HCT116 (cell line): ENCODE data around the gene ELMOD3. TPM values are rescaled to one million over a fixed set of nuclear protein-coding genes. Genes with fewer than 3 reads are reported as not detected.

ENCODE experiments used
- ATAC-seq: fragments of 200-7000 bp; cut with Tn5 transposase; 2 replicates; pipeline ENCODE4 v1.9.1; 2020; ENCODE audit warnings: mild to moderate bottlenecking, moderate library complexity
- BruUV-seq: library from RNA; stranded (reverse); fragments of 400-500 nt; replicated peaks from 2 replicates; lab custom pipeline; 2021; lab: Mats Ljungman, UMichigan
- CTCF ChIA-PET: fragments of 300-600 bp; sonication (Branson Sonifier 250); formaldehyde crosslinking; loops from one replicate; lab custom pipeline; 2021; ENCODE audit warnings: antibody characterized with exemption; lab: Charles Lee
- POLR2A ChIA-PET: fragments of 300-600, 350-600 bp; sonication (Branson Sonifier 250); formaldehyde crosslinking; loops from one replicate; lab custom pipeline; 2021; ENCODE audit warnings: antibody characterized with exemption; lab: Charles Lee
- RAD21 ChIA-PET, 2 experiments: fragments of 300-600 bp; sonication (Branson Sonifier 250); formaldehyde crosslinking; loops; one replicate each; lab custom pipeline; 2023; ENCODE audit warnings: low total read pairs in 2 of 2; ENCODE audit not compliant: uncharacterized antibody in 2 of 2, unreplicated experiment in 2 of 2, low non-redundant PET in 1 of 2; lab: Charles Lee
- DNase-seq: peaks from one replicate; pipeline ENCODE4 v3.0.0-alpha.2; 2010; ENCODE audit warnings: low read depth, low spot score
- H2AFZ ChIP-seq: fragments of 200-600 bp; shearing (Covaris generic), sonication (generic); 2 replicates; pipeline ENCODE4 v1.6.1; 2017; ENCODE audit warnings: low read depth, mixed run types, mixed read lengths, antibody characterized with exemption, low read length; ENCODE audit not compliant: poor library complexity, severe bottlenecking
- H3K27ac ChIP-seq: 2 replicates; pipeline ENCODE4 v1.5.1; 2012; ENCODE audit warnings: low read depth, low read length
- H3K27me3 ChIP-seq: fragments of 200-600 bp; sonication (generic); 2 replicates; pipeline ENCODE4 v1.6.1; 2016; ENCODE audit warnings: mixed run types, low read length, mixed read lengths; ENCODE audit not compliant: insufficient read depth
- H3K36me3 ChIP-seq, 2 experiments: fragments of 200-500 bp in 1 of 2; fragments of 200-600 bp in 1 of 2; sonication (Bioruptor generic) in 1 of 2; sonication (generic) in 1 of 2; 2 replicates each; pipeline versions ENCODE4 v1.5.1 to v1.6.1; 2014 to 2016; ENCODE audit warnings: low read length in 2 of 2, inconsistent platforms in 1 of 2, mixed read lengths in 1 of 2, mixed run types in 1 of 2; ENCODE audit not compliant: insufficient read depth in 2 of 2, control insufficient read depth in 1 of 2
- H3K4me1 ChIP-seq, 2 experiments: fragments of 200-600 bp in 1 of 2; sonication (generic) in 1 of 2; 2 replicates each; pipeline versions ENCODE4 v1.5.1 to v1.6.1; 2012 to 2017; ENCODE audit warnings: low read length in 2 of 2, inconsistent platforms in 1 of 2, mild to moderate bottlenecking in 1 of 2, mixed read lengths in 1 of 2, mixed run types in 1 of 2, moderate library complexity in 1 of 2; ENCODE audit not compliant: insufficient read depth in 2 of 2, control insufficient read depth in 1 of 2
- H3K4me2 ChIP-seq: fragments of 200-600 bp; sonication (generic); 2 replicates; pipeline ENCODE4 v1.6.1; 2017; ENCODE audit warnings: mixed run types, low read length, mixed read lengths
- H3K4me3 ChIP-seq, 2 experiments: fragments of 200-600 bp in 1 of 2; sonication (generic) in 1 of 2; replicated peaks in 1 of 2; 2 replicates each; pipeline ENCODE4 v1.5.1; 2011 to 2016; ENCODE audit warnings: low read length in 2 of 2, control low read depth in 1 of 2, low read depth in 1 of 2, mild to moderate bottlenecking in 1 of 2, mixed read lengths in 1 of 2, mixed run types in 1 of 2
- H3K79me2 ChIP-seq: fragments of 200-600 bp; sonication (generic); 2 replicates; pipeline ENCODE4 v1.6.1; 2017; ENCODE audit warnings: mild to moderate bottlenecking, mixed run types, low read length, moderate library complexity, mixed read lengths; ENCODE audit not compliant: insufficient read depth
- H3K9ac ChIP-seq: fragments of 200-600 bp; sonication (generic); 2 replicates; pipeline ENCODE4 v1.6.1; 2016; ENCODE audit warnings: low read length, mixed read lengths
- H3K9me2 ChIP-seq: fragments of 200-600 bp; sonication (generic), shearing (Covaris generic); 2 replicates; pipeline ENCODE4 v1.6.1; 2017; ENCODE audit warnings: mixed run types, mild to moderate bottlenecking, moderate library complexity; ENCODE audit not compliant: insufficient read depth
- H3K9me3 ChIP-seq, 2 experiments: fragments of 200-500 bp in 1 of 2; fragments of 200-600 bp in 1 of 2; sonication (Bioruptor generic) in 1 of 2; sonication (generic) in 1 of 2; 2 replicates each; pipeline ENCODE4 v1.6.1; 2014 to 2017; ENCODE audit warnings: low read length in 2 of 2, mixed read lengths in 2 of 2, inconsistent platforms in 1 of 2, low read depth in 1 of 2, mild to moderate bottlenecking in 1 of 2, mixed run types in 1 of 2, moderate library complexity in 1 of 2; ENCODE audit not compliant: control insufficient read depth in 1 of 2, insufficient read depth in 1 of 2
- H4K20me1 ChIP-seq: fragments of 200-600 bp; sonication (generic), shearing (Covaris generic); 2 replicates; pipeline ENCODE4 v1.6.1; 2017; ENCODE audit warnings: mixed run types, mild to moderate bottlenecking, moderate library complexity; ENCODE audit not compliant: insufficient read depth
- ATF3 ChIP-seq: IDR thresholded peaks from 2 replicates; pipeline ENCODE4 v1.6.1; 2012
- CBX3 ChIP-seq: IDR thresholded peaks from 2 replicates; pipeline ENCODE4 v1.6.1; 2012; ENCODE audit warnings: low read depth
- ELF1 ChIP-seq: IDR thresholded peaks from 2 replicates; pipeline ENCODE4 v1.6.1; 2012; ENCODE audit warnings: low read depth, borderline replicate concordance
- EZH2 ChIP-seq: fragments of 200-600 bp; sonication (generic); IDR thresholded peaks from 2 replicates; pipeline ENCODE4 v1.6.1; 2017; ENCODE audit warnings: antibody characterized with exemption, mixed run types
- EZH2phosphoT487 ChIP-seq: fragments of 200-600 bp; IDR thresholded peaks from 2 replicates; pipeline ENCODE4 v1.6.1; 2018; ENCODE audit warnings: antibody characterized with exemption, borderline replicate concordance
- MAX ChIP-seq: IDR thresholded peaks from 2 replicates; pipeline ENCODE4 v1.6.1; 2012
- RAD21 ChIP-seq: IDR thresholded peaks from 2 replicates; pipeline ENCODE4 v1.6.1; 2012; ENCODE audit warnings: low read depth, mild to moderate bottlenecking
- REST ChIP-seq: IDR thresholded peaks from 2 replicates; pipeline ENCODE4 v1.6.1; 2012; ENCODE audit warnings: low read depth
- SP1 ChIP-seq: IDR thresholded peaks from 2 replicates; pipeline ENCODE4 v1.6.1; 2012; ENCODE audit warnings: low read depth
- SRF ChIP-seq: IDR thresholded peaks from 2 replicates; pipeline ENCODE4 v1.6.1; 2012; ENCODE audit warnings: low read depth
- YY1 ChIP-seq: IDR thresholded peaks from 2 replicates; pipeline ENCODE4 v1.6.1; 2011; ENCODE audit warnings: low read length, low read depth, moderate library complexity, mild to moderate bottlenecking; ENCODE audit not compliant: insufficient replicate concordance; ENCODE audit errors: extremely low read depth
- ZBTB33 ChIP-seq: IDR thresholded peaks from 2 replicates; pipeline ENCODE4 v1.6.1; 2011; ENCODE audit warnings: mild to moderate bottlenecking, low read length, moderate library complexity; ENCODE audit not compliant: insufficient replicate concordance; ENCODE audit errors: extremely low read depth
- ZFX ChIP-seq: fragments of 450-650 bp; IDR thresholded peaks from 2 replicates; pipeline ENCODE4 v1.6.1; 2017
- ZNF274 ChIP-seq: fragments of 200-500 bp; sonication (Bioruptor generic); IDR thresholded peaks from 2 replicates; pipeline ENCODE4 v1.6.1; 2014; ENCODE audit warnings: mild to moderate bottlenecking, low read depth, low read length, inconsistent platforms
- intact Hi-C: fragments of 100-400 bp; cut with micrococcal nuclease; formaldehyde crosslinking; loops from 2 replicates; pipeline ENCODE4 v1.10.0; 2022
- total RNA-seq: library from RNA; stranded (reverse); gene quantifications from one replicate; pipeline ENCODE4 v1.2.1, GENCODE V29; 2021; ENCODE audit not compliant: unreplicated experiment

Gene ELMOD3
- total RNA-seq, 1 experiment from 2014 or later: 9.2 TPM

- ChIA-PET POLR2A (interaction anchor here (0.9 to 1.1 kb wide), 2 partner anchors 15 kb away, joined by 3 read pairs; partner anchors contain the start of genes ELMOD3 and RETSAT), CTCF (no interaction called here), RAD21 (no interaction called here)
- no peaks in the 10 kb centered on the region for H3K27me3 ChIP-seq
- H3K79me2 ChIP-seq: no peaks in the 10 kb centered on the region
- no peaks in the 10 kb centered on the region for H3K9me3 ChIP-seq
- H3K27ac ChIP-seq: no peak overlapping the region
- H3K4me3 ChIP-seq: no peak overlapping the region
- intact Hi-C loops: no loop called here
- H2AFZ ChIP-seq: no peak overlapping the region
- TF ChIP-seq ZNF274: no peak
- no peak for TF ChIP-seq ZFX
- no peaks in the 10 kb centered on the region for H3K4me1 ChIP-seq
- no TSS peak for BruUV-seq
- no peak for ATAC-seq
- no peaks in the 10 kb centered on the region for H3K36me3 ChIP-seq
- DNase-seq: no peak
- no peak overlapping the region for H3K9ac ChIP-seq
- H3K4me2 ChIP-seq: no peak overlapping the region
- H4K20me1 ChIP-seq: no peaks in the 10 kb centered on the region
- H3K9me2 ChIP-seq: no peaks in the 10 kb centered on the region
Measured at GRCh38 chr2:85369500-85369899, 14.9 kb downstream of the ELMOD3 start.

GRCh38 chr2:85371045-85371444 is 16.5 kb downstream of the ELMOD3 start:
- no peaks in the 10 kb centered on the region for H3K36me3 ChIP-seq
- no peaks in the 10 kb centered on the region for H3K9me3 ChIP-seq
- POLR2A ChIA-PET: no interaction called here
- no peak overlapping the region for H3K4me2 ChIP-seq
- no peak overlapping the region for H2AFZ ChIP-seq
- intact Hi-C loops: no loop called here
- ATAC-seq (no peak), DNase-seq (no peak)
- H3K27ac ChIP-seq: no peak overlapping the region
- no peaks in the 10 kb centered on the region for H3K4me1 ChIP-seq
- no peaks in the 10 kb centered on the region for H3K79me2 ChIP-seq
- CTCF ChIA-PET: no interaction called here
- no peaks in the 10 kb centered on the region for H3K27me3 ChIP-seq
- H3K9me2 ChIP-seq: no peaks in the 10 kb centered on the region
- no peak overlapping the region for H3K4me3 ChIP-seq
- H4K20me1 ChIP-seq: no peaks in the 10 kb centered on the region
- BruUV-seq: no TSS peak
- RAD21 ChIA-PET: no interaction called here
- no peak overlapping the region for H3K9ac ChIP-seq
- TF ChIP-seq ZBTB33 (no peak), EZH2 (no peak), YY1 (no peak), CBX3 (no peak), REST (no peak), EZH2phosphoT487 (no peak), SRF (no peak), ELF1 (no peak), RAD21 (no peak), ATF3 (no peak), MAX (no peak), SP1 (no peak)
